Neural progenitor cell (in vitro differentiated cells): Measurements from ENCODE around the gene PLXNC1.

Experiments used
- EZH2 ChIP-seq: fragments of 200-600 bp; sonication (generic); IDR thresholded peaks from 2 replicates; pipeline ENCODE4 v1.6.1; 2017; ENCODE audit warnings: antibody characterized with exemption, mild to moderate bottlenecking, moderate library complexity
- EZH2phosphoT487 ChIP-seq: fragments of 200-600 bp; sonication (generic); IDR thresholded peaks from 2 replicates; pipeline ENCODE4 v1.6.1; 2017; ENCODE audit warnings: antibody characterized with exemption
- TF ChIP-seq, protein P1 (sequence below): fragments of 200-600 bp; sonication (generic); IDR thresholded peaks from 2 replicates; pipeline ENCODE4 v1.5.1; 2017; ENCODE audit warnings: antibody characterized with exemption, mild to moderate bottlenecking

DNA sequence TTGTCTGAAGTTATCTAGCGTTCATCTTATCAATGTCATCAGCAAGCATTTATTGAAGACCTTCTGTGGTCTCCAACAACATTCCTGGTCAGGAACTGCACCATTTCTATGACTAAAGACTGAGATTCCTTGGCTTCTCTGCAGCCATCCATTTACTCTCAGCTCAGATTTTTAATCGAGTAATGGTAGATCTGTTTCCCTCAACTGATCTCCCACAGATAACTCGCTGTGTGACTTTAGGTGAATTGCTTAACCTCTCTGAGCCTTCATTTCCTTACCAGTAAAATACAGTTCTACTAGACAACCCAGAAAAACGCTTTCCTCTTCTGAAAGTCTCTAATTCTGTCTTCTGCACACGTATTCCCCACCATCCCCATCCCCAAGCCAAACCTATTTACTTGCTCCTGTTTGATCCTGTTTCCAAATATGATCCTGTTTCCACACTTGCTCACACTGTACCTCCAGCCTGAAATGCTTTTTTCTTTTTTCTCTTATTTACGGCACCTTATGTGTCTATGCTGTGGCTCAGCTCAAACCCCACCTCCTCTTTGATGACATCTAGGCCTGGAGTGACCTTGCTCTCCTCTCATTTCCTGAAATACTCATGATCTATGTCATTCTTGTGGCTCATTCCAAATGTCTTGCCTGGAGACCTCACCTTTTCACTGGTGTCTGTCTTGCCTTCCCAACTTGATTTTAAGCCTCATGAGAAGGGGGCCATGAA lies 21.8 kb downstream of the PLXNC1 start:
- TF ChIP-seq, protein P1, sequence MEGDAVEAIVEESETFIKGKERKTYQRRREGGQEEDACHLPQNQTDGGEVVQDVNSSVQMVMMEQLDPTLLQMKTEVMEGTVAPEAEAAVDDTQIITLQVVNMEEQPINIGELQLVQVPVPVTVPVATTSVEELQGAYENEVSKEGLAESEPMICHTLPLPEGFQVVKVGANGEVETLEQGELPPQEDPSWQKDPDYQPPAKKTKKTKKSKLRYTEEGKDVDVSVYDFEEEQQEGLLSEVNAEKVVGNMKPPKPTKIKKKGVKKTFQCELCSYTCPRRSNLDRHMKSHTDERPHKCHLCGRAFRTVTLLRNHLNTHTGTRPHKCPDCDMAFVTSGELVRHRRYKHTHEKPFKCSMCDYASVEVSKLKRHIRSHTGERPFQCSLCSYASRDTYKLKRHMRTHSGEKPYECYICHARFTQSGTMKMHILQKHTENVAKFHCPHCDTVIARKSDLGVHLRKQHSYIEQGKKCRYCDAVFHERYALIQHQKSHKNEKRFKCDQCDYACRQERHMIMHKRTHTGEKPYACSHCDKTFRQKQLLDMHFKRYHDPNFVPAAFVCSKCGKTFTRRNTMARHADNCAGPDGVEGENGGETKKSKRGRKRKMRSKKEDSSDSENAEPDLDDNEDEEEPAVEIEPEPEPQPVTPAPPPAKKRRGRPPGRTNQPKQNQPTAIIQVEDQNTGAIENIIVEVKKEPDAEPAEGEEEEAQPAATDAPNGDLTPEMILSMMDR: no peak
- TF ChIP-seq EZH2: no peak
- TF ChIP-seq EZH2phosphoT487: no peak
